Activated CD8-positive, alpha-beta memory T cell treated with anti-CD3 and anti-CD28 coated beads for 4 hours (primary cell): ENCODE data around the gene ZBTB7C.

ENCODE experiments used
- DNase-seq, 2 donors: peaks; one replicate each; pipeline ENCODE4 v3.0.0-alpha.2; 2020; ENCODE audit warnings: low read depth in 2 of 2

ZBTB7C gene

GRCh38 chr18:48167897-48168253 lies 241.3 kb downstream of the ZBTB7C start:
- no peak for DNase-seq

DNA sequence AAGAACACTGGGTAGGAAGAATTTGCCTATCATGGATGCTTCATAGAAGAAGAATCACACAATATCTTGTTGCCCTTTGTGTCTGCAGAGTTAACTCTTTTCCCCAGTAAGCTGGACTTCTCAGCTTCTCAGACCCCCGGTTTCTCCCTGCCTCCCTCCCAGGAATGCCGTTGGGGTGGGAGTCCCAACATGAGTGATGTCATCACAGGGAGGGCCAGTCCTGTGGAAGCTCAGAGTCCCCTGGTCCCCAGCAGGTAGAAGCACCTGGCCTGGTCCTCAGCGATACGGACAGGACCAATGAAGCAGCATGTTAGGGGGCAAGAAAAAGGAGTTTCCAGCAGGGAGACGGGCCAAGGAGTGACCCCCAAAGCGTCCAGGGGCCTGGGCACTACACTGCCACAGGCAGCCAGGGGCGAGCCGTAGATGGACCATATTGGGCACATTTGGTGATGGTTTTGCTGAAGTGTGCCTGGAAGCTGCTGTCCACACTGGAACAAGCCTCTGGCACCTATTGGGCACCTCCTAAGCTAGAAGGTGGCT lies 242.8 kb downstream of the ZBTB7C start:
- no peak for DNase-seq

- no peak for DNase-seq
These were observed 243.9 kb downstream of the ZBTB7C start for GRCh38 chr18:48165111-48165866.

DNA sequence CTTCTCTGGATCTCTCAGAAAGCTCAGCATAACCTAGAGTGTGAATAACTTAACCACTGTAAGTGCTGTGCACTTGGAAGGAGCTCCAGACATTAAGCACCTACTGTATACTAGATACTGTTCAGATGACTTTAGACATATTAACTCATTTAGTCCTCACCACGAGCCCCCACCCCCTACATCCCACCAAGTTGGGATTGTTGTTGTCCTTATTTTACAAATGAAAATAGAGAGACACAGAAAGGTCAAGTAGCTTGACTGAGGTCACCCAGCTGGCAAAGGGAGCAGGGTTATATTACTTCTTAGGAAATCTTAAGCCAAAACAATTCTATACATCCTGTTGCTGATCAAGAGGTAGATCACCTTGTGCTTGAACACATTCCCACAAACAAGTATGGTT lies 244.5 kb downstream of the ZBTB7C start:
- DNase-seq: no peak

DNA sequence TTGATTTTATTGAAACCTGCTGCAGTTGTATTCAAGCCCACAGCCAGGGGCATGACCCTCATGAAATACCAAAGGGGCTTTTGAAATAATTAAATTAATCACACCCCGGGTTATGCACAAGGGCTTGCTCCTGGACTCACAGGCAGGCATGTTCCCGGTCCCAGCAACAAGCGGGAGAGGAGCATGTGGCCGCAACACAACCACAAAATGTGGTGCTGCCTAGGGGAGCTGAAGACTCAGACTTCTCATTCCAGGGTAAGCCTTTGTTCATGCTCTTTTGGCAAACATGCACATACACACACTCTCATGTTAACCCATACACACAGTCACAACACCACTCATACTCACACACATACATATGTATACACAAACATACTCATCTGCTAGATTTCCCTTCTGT lies 245.1 kb downstream of the ZBTB7C start:
- no peak for DNase-seq

GRCh38 chr18:48163738-48164115 lies 245.5 kb downstream of the ZBTB7C start:
- no peak for DNase-seq

- no peak for DNase-seq
These were observed 246.0 kb downstream of the ZBTB7C start for GRCh38 chr18:48162956-48163737.

GRCh38 chr18:48161911-48162698 lies 247.1 kb downstream of the ZBTB7C start:
- no peak for DNase-seq

GRCh38 chr18:48161191-48161910 lies 247.8 kb downstream of the ZBTB7C start:
- peak; percentile 19 to 40 for DNase-seq

DNA sequence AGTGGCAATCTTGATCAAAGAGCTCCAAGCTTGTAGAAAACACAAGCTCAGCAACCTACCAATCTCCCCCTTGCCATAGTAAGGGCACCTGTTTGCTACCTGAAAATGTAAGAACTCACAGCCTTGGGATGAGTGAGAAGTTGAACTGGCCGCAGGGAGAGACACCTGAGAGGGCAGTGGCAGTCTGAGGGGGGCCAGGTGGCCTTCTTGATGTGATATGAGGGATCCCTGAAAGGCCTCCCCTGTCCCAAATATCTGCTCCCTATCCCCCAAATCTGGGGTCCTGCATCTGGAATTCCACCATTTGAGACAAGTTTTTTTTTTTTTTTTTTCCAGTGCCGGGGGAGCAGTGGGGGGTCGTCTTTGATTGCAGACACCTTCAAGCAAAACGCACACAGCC lies 248.6 kb downstream of the ZBTB7C start:
- DNase-seq: no peak

DNA sequence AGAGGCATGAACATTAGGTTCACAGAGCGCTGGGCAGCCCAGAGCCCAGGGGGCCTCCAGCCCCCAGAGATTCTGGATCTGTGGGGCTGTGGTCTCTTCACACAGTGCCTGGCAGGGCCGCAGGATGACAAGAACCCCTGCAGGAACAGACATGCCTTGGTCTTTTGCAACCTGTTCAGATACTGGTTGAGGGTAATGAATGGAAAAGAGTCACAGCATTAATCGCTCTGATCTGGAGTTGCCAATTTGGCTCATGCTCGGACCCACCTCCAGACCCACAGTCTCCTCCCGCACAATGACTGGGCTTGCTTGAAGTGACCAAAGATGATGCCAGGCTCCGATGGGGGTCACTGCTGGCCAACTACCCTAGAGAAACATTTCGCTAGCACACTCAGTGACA lies 249.4 kb downstream of the ZBTB7C start:
- DNase-seq: no peak

DNA sequence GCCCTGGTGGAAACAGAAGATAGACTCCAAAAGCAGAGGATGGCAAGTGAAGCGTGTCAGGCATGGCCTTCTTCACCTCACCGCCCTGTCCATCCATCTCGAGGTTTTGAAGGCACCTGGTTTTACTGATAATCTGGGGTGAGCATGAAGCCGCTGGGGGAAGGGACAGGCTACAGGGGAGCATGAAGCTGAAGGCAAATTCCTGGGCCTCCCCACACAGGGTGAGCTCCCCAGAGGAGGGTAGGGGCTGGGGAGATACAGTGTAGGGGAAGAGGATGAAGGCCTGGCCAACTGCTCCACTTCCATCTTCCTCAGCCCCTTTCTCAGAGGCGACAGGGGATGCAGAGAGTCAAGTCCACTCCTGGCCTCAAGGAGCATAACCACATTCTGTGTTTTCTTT lies 250.5 kb downstream of the ZBTB7C start:
- no peak for DNase-seq

GRCh38 chr18:48157956-48158355 lies 251.2 kb downstream of the ZBTB7C start:
- DNase-seq: no peak

DNA sequence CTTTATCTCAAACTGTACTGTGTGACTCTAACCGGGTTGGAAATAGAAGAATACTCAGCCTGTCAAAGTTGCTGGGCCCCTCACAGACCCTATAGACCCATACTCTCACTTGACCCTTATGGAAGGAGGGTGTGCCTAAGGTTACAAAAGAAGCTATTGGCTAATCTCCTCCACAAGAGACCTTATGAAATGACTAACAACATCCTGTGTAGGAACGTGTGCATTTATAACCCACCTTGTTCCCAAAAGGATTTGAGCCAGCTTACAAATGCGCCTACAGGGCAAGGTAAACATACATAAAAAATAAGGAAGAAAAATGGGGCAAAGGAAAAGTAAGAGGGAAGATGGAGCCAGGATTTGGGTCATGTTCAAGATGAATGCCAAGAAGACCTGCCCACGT lies 253.3 kb downstream of the ZBTB7C start:
- DNase-seq: no peak

- no peak for DNase-seq
These were observed 254.4 kb downstream of the ZBTB7C start for GRCh38 chr18:48154828-48155227.

DNA sequence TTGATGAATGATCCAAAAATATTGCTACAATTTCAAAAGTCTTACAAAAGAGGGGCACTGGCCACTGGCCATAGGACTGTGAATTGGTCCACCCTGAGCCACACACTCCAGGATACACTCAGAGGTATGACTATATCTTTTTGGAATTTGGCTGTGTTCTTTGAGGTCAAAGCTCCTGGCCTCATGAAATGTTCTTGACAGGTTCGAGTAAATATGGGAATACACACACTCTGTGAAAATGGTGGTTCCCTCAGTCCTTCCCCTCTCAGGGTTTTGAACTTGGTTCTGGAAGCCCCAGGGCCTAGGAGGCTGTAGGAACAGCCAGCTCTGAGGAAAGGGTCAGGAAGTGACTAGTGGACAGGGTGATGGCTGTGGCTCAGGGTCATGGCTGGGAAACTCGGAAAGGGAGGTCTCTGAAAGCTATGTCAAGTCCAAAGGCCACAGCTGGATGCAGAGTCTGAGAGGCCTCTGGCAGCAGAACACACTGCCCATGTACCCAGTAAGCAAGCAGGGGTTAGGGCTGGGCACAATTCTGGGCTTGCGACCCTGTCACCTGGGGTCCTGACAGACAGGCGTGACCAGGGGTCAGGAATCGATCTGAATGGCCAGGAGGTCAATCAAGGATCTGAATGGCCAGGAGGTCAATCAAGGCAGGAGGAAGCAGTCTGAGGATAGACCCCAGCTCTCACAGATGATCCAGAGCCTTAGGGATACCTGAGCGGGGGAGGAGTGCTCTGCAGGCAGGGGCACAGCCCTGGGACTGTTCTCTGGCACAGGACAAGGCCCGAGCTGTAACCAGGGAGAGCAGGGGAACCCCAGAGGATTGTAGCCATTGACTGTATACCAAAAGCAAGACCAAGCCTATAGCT lies 255.3 kb downstream of the ZBTB7C start:
- DNase-seq: no peak

GRCh38 chr18:48152549-48152948 lies 256.6 kb downstream of the ZBTB7C start:
- DNase-seq: no peak

DNA sequence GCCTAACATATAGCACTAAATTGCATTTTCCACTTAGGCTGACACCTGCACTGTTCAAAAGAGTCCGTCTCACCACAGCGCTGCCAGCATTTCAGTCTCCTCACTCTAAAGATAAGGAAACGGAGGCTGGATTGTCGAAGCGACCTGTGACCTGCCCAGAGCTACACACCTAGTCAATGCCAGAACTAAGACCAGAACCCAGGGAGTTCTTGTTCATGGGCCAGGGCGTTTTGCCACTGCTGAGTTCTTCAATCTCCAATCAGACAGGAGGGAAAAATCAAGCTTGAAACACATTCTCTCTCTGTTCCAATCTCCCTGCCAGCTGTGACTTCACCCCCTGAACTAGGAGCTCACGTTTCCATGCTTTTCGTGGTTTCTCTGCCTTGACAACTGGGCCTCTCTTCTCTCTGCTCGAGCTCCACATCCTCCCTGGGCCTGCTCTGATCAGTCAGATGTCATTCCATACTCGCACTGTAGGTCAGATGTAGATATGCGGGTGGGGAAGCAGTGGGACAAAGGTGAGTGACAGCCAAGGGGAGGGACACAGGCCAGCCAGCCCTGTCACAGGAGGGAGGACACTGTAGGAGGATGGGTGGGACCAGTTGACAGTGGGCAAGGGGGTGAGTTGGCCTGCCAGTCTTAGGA lies 257.6 kb downstream of the ZBTB7C start:
- no peak for DNase-seq

GRCh38 chr18:48149020-48149685 lies 260.0 kb downstream of the ZBTB7C start:
- DNase-seq: no peak

DNA sequence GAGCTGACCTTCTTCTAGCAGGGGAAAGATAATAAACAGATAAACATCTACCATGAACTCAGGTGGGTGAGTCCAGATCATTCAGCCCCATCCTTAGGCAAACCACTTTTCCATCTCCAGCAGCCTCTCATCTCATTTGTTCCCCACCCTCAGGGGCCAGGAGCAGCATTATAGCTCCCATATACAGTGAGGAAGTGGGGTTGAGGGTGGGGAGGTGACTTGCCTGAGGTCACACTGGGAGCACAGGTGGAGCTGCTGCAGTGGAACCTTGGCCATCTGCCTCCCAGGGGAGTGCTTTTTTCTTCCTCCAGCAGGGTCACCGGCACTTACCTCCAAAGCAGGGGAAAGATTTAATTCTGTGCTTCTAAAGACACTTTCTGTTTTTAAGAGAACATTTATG lies 266.2 kb downstream of the ZBTB7C start:
- no peak for DNase-seq
